Measurements from ENCODE around the gene PATE3.

PATE3 gene

GRCh38 chr11:125787827-125788226 lies at the start of gene PATE3:
PATE3 (plus strand) TSS chr11:125788127; CDS start chr11:125788152, 25 bp downstream.
- DNase-seq = no peak

DNA sequence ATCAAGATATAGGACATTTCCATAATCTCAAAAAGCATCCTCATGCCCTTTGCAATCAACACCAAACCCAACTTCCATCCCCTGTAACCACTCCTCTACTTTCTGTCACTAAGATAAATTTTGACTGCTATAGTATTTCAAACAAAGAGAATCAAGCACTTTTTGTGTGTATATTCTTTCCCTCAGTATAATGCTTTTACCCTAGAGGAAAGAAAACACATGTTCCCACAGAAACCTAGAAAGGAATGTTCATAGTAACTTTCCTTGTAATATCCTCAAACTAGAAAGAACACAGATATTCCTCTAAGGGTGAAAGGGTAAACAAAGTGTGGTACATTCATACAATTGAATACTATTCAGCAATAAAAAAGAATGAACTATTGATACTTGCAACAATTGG lies 47.3 kb upstream of the PATE3 start:
- DNase-seq = no peak

DNA sequence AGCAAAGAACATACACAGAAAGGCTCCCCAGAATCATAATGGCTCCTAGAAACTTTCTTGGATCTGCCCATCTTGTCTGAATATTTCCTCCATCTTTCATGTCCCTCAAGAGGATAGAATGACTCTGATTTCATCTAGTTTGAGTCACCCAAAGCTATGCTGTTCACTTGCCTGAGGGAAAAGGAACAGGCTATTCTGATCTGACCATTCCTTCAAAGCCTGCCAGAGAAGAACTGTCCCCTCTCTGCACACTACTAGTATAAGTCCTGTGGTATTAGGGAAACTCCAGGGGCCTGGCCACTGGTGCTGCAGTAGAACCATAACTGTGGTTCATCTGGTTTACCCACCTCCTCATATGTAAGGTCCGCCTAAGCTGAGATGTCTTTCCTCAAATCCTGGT lies 44.2 kb upstream of the PATE3 start:
- DNase-seq = no peak

DNA sequence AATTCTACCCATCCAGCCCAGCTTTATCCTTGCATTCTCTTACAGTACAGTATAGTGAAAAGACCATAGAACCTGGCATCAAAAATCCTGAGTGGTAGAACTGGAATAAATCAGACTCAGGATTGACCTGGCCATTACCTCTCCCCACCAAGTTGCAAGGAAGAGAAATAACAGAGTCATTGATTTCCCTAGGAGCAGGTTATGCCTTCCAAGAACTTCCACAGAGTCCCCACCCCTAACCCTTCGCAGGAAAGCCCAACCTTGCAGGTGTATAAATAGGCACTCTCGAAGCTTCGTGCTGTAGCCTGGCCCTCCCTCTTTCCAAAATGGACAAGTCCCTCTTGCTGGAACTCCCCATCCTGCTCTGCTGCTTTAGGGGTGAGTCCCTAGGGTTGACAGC lies 41.9 kb upstream of the PATE3 start, which contains the start of gene PATE1:
PATE1 (plus strand) TSS at position 301 of the 400 bp plus-strand sequence; CDS start at position 327, 26 bp downstream.
- DNase-seq = no peak

GRCh38 chr11:125750629-125751028 lies 37.3 kb upstream of the PATE3 start:
- no peak for DNase-seq

DNA sequence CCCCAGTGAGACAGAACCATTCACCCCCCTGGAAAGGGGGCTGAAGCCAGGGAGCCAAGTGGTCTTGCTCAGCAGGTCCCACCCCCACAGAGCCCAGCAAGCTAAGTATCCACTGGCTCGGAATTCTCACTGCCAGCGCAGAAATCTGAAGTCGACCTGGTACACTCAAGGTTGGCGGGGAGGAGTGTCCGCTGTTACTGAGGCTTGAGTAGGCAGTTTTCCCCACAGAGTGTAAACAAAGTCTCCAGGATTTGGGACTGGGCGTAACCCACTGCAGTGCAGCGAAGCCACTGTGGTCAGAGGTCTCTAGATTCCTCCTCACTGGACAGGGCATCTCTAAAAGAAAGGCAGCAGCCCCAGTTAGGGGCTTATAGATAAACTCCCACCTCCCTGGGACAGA lies 31.9 kb upstream of the PATE3 start:
- DNase-seq = no peak

DNA sequence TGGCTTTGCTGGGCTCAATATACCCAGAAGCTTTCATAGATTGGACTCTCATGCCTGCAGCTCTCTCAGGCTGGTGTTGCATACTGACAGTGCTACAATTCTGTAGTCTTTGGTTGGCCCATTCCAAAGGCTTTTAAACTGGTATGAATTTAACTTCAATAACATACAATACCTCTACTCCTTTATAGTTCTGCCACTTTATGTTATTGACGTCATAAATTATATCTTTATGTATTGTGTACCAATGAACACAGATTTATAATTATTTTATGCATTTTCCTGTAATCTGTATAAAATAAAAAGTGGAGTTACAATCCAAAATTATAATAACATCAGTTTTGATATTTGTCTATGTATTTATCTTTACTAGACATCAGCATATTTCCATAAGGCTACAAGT lies 25.5 kb upstream of the PATE3 start:
- no peak for DNase-seq

GRCh38 chr11:125763483-125763882 lies 24.4 kb upstream of the PATE3 start:
- no peak for DNase-seq

GRCh38 chr11:125766251-125766650 lies 21.7 kb upstream of the PATE3 start:
- no peak for DNase-seq

DNA sequence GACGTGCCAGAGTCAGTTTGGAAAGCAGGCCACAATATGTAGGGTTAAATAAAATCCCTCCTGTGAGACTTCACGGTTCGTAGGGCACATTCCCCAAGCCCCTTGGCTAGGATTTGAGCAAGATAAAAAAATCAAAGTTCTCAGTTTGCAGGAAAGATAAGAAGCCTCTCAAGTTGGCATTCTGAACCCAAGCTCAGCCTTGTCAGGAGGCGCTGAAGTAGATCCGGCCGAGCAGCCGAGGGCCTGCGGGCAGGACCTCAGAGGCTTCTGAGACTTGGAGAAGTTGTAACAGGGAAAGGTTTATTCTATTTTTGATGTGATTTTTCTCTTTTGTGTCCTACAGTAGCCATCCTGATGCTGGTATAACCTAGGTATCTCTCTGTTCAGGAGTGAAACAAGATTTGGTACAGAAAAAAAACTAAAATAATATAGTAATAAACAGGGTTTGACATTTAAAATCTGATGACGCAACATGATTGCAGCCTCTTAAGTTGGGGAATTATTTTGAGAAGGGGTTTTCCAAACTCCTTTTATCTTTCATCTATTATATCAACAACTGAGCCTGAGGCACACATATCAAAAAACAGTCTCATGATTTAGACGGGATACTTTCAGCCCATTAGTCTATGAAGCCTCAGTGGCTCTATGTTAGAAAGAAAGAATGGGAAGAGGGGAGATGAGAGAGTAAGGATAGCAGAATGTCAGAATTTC lies 19.4 kb upstream of the PATE3 start:
- DNase-seq = no peak

DNA sequence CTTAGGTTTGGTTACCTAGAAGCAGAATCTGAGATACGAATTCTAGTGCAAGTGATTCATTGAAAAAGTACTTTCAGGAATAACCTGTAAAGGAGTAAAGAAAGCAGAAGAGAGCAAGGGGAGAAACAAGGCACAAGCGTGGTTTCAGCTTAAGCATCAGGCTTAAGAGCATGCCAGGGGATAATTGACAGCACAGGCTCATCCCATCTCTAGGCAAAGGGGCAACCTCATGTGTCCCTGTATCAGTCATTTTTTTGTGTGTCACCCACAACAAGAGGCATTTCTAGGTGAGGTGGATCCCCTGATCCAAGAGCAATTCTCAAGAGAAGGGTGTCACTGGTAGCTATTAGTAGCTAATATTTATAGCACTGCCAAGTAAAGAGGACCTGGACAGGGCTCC lies 17.3 kb upstream of the PATE3 start:
- DNase-seq = no peak

- no peak for DNase-seq
Observed at GRCh38 chr11:125772834-125773505, 15.0 kb upstream of the PATE3 start.

GRCh38 chr11:125773516-125773915 lies 14.4 kb upstream of the PATE3 start:
- no peak for DNase-seq

DNA sequence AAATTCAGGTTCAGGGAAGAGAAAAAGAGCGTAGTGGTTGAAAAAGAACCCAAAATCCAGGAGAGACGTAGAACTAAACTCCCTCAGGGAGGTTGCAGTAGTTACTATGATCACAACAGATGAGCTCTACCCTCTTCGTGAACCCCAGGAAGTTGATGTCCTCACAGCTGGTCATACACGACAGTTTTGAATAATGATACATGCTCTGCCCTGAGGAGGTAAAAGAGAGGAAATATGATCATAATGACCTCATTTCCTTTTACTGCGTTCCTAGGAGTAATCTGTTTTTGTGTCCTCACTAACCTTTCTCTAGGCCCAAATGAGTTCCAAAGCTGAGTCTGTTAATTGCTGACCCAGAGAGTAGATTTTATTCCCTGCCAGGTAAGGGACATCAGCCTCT lies 10.6 kb upstream of the PATE3 start:
- DNase-seq = no peak

DNA sequence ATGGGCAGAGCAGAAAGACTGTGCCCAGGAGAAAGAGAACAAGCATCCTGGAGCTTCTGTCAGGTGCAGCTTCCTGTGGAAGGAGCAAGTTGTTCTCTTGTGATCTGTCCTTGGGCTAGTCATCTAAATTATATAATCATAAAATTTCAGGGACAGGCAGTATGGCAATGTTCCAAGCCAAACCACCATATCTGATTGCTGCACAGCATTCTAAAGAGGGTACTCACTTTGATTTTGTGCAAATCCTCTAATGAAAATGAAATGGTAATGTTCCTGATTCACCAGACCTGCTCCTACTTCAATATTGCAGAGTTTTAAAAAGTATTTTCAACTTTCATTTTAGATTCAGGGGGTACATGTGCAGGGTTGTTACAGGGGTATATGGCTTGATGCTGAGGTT lies 9.2 kb upstream of the PATE3 start, which contains the start of gene PATE2:
PATE2 (minus strand) TSS at position 101 of the 400 bp plus-strand sequence; CDS start at position 46, 55 bp downstream.
- no peak for DNase-seq

DNA sequence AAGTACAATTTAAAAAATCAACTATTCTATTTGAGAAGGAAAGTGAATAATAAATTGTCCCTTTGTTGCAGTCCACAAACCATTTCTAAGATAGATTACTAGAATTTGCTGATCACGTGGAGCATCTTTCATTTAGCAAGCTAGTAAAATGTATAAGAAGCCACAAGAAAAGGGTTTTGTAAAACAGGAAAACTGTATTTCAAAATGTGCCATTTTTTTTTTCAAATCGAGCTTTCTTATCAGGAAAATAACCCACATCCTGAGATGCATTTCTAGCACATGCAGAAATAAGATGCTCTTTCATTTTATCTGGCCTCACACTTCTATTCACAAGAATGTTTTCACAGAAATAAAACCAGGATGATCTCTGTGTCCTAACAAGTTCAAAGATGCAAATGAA lies 3.2 kb upstream of the PATE3 start:
- DNase-seq = no peak

DNA sequence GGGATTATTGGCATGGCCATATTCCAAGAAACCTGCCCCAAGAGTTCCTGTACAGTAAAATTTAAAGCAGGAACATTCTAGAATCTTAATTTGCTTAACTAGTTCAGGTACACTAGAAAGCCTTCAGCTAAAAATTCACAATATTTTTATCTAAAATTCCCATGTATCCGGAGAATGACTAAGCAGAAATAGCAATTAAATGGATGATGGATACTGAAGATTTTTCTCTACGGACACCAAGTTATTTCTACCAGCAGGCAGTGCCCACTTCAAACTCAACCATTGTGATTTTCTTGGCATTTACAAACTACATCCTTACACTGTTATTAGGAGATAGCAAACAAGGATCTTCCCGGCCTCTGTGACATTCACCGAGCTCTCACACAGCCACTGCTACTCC lies 2.9 kb downstream of the PATE3 start:
- no peak for DNase-seq

DNA sequence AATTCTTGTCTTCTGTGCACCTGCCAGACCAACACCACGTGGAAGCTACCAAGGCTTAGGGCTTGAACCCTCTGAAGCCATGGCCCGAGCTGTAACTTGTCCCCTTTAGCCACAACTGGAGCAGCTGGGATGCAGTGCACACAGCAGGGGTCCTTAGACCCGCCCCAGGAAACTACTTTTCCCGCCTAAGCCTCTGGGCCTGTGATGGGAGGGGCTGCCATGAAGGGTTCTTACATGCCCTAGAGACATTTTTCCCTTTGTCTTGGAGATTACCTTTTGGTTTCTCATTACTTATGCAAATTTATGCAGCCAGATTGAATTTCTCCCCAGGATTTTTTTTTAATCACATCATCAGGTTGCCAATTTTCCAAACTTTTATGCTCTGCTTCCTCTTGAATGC lies 9.7 kb downstream of the PATE3 start:
- DNase-seq = no peak

DNA sequence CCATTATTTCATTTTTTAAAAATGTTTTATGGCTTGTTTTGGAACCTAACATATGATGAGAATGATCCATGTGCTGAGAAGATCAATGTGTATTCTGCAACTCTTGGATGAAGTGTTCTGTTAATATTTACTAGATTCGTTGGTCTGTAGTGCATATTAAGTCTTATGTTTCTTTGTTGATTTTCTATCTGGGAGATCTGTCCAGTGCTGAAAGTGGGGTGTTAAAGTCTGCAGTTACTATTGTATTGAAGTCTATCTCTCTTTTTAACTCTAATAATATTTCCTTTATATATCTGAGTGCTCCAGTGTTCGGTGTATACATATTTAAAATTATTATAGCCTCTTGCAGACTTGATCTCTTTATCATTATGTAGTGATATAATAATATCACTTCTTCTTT lies 11.9 kb downstream of the PATE3 start:
- DNase-seq = no peak

- no peak for DNase-seq
Observed at GRCh38 chr11:125802387-125802786, 14.5 kb downstream of the PATE3 start.

DNA sequence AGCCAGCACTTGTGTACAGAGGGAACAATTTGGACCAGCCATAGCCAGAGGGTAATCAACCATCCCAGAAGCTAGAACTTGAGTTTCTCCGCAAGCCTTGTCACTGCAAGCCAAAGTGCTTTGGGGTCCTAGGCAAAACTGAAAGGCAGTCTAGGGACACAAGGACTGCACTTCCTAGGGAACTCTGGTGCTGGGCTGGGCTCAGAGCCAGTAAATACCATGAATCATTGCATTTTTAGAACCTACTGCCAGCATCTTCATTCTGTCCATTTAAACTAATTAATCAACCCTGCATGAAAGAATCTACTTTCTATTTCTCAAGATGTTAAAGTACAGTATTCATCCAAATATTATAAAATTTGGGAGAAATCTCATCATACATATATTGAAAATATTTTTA lies 20.0 kb downstream of the PATE3 start:
- DNase-seq = peak; percentile 7 to 58

GRCh38 chr11:125833016-125833415 lies 45.1 kb downstream of the PATE3 start, which contains the start of gene PATE4:
PATE4 (plus strand) TSS chr11:125833316; CDS start chr11:125833360, 44 bp downstream.
- no peak for DNase-seq

DNA sequence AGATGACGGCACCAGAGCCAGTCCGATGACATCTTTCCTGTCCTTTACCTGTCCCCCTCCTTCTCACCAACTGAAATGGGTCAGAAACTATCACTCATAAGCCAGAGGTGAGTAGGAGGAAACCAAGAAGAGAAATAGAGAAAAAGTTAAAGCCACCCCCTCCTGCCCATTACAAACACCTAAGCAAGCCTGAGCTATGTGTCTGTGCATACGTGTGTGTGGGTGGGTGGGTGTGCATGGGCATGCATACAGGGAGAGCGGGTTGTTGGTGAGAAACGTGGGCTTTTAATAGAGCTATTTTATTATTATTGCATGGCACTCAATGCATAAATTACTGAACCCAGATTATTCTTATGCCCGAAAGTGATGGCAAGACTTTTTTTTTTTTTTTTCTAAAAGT lies 47.8 kb downstream of the PATE3 start:
- no peak for DNase-seq

Measured in NCI-H446 (cell line).